Stimulated activated CD4-positive, alpha-beta T cell treated with anti-CD3 and anti-CD28 coated beads, TNF-alpha, amount 100 ng/mL, for 4 hours (primary cell): ENCODE data around the gene THSD8.
A peak's percentile ranks its signal among the peaks of the same experiment; 100 is the strongest.

ENCODE experiments used
- DNase-seq, 3 experiments: peaks; one replicate each; pipeline ENCODE4 v3.0.0-alpha.2; 2020; ENCODE audit warnings: low read depth in 3 of 3

The THSD8 gene

GRCh38 chr19:12779162-12779993, 22.5 kb upstream of the THSD8 start:
- DNase-seq: no peak

- no peak for DNase-seq
Measured at GRCh38 chr19:12782174-12782423, 19.8 kb upstream of the THSD8 start.

- DNase-seq: peak; percentile 80 to 89 (median 86)
Measured at GRCh38 chr19:12782424-12783290, 19.2 kb upstream of the THSD8 start.

GRCh38 chr19:12783291-12783848, 18.5 kb upstream of the THSD8 start:
- DNase-seq: no peak

- DNase-seq: no peak
Measured at GRCh38 chr19:12783849-12784393, 17.9 kb upstream of the THSD8 start.

GRCh38 chr19:12784394-12784870, 17.4 kb upstream of the THSD8 start:
- no peak for DNase-seq

- no peak for DNase-seq
Measured at GRCh38 chr19:12784871-12785430, 16.9 kb upstream of the THSD8 start.

- DNase-seq: no peak
Measured at GRCh38 chr19:12785431-12786031, 16.3 kb upstream of the THSD8 start.

- no peak for DNase-seq
Measured at GRCh38 chr19:12786141-12786870, 15.6 kb upstream of the THSD8 start.

- DNase-seq: no peak
Measured at GRCh38 chr19:12786952-12787351, 14.9 kb upstream of the THSD8 start.

- no peak for DNase-seq
Measured at GRCh38 chr19:12787458-12787857, 14.4 kb upstream of the THSD8 start.

GRCh38 chr19:12788042-12788681, 13.7 kb upstream of the THSD8 start:
- DNase-seq: no peak

GRCh38 chr19:12788682-12789097, 13.2 kb upstream of the THSD8 start:
- DNase-seq: no peak

GRCh38 chr19:12789098-12789903, 12.6 kb upstream of the THSD8 start:
- no peak for DNase-seq

GRCh38 chr19:12789904-12790619, 11.8 kb upstream of the THSD8 start:
- peak; percentile 69 to 79 (median 76) for DNase-seq

- DNase-seq: no peak
Measured at GRCh38 chr19:12790628-12791344, 11.1 kb upstream of the THSD8 start.

GRCh38 chr19:12791345-12792050, 10.4 kb upstream of the THSD8 start, which contains the start of gene JUNB:
Gene JUNB, plus strand, starts transcription at chr19:12791486. Its CDS starts 286 bp downstream, at chr19:12791772.
- DNase-seq: peak; percentile 91 to 97 (median 95)
